ENCODE results near the gene PWWP2A.

The PWWP2A gene

DNA sequence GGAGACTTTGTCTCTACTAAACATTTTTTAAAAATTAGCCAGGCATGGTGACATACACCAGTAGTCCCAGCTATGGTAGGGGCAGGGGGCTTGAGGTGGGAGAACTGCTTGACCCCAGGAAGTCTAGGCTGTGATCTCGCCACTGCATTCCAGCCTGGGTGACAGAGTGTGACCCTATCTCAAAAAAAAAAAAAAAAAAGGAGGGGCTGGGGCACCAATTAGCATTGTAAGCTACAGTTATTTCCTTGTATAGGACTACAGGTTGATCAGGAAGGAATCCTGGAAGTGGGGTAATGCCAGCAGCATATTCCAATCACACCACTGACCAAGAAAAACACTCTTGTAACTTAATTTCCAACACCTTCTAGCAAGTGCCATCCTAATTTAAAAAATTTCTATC lies 32.1 kb downstream of the PWWP2A start:
- no peaks in the 10 kb centered on the region for H3K36me3 ChIP-seq (ENCODE audit: insufficient read depth)
- no peaks in the 10 kb centered on the region for H3K79me2 ChIP-seq (ENCODE audit: insufficient read depth, low read depth)
- H3K9ac ChIP-seq, result no peak overlapping the region
- no peak overlapping the region for H2AFZ ChIP-seq (ENCODE audit: low read depth)
- no peak overlapping the region for H3K4me3 ChIP-seq (IDR thresholded peaks at IDR 0.05; ENCODE audit: insufficient read depth, low read depth, low read length)
- no peaks in the 10 kb centered on the region for H4K20me1 ChIP-seq (ENCODE audit: insufficient read depth)
- no peaks in the 10 kb centered on the region for H3K4me1 ChIP-seq (ENCODE audit: low read depth, poor library complexity, severe bottlenecking)
- TF ChIP-seq CTCF (conservative IDR thresholded peaks at IDR 0.05; ENCODE audit: low read depth, low read length), result no peak
- H3K27me3 ChIP-seq (ENCODE audit: insufficient read depth, low read depth), result no peaks in the 10 kb centered on the region
- H3K27ac ChIP-seq, result no peak overlapping the region
- H3K4me2 ChIP-seq, result no peak overlapping the region

DNA sequence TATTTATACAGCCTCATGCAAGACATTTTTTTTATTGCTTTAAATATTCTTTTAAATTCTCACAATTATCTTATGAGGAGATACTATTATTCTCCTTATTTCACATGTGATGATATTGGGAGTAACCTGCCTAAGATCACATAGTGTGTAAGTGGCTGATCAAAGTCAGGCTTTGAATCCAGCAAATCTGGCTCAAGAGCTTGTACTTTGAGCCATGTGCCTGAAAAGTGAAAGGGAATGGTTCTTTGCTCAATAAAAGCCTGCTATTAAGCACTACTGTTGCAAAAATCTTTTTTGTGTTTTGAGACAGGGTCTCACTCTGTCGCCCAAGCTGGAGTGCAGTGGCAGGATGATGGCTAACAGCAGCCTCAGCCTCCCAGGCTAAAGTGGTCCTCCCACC lies 35.1 kb downstream of the PWWP2A start:
- no peak overlapping the region for H3K9ac ChIP-seq
- TF ChIP-seq CTCF (conservative IDR thresholded peaks at IDR 0.05; ENCODE audit: low read depth, low read length), result no peak

DNA sequence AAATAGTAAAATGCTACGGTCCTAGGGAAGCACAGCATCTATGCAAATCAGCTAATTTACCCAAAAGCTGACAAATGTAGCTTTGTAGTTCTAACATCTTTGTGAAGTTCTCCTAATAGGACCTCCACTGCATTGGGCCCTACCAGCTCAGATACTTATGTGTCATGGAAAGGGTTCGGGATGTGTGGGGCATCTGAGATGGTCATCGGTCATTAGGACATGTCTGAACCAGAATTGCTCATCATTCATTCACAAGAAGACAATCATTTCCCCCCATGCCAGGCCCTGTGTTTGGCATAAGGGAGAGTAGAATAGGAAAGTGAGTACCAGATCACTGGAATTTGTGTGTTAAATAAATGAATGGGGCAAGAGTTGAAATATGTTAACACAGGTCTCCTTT lies 35.7 kb downstream of the PWWP2A start:
- H3K4me1 ChIP-seq (ENCODE audit: low read depth, poor library complexity, severe bottlenecking), result no peaks in the 10 kb centered on the region
- H3K4me3 ChIP-seq (IDR thresholded peaks at IDR 0.05; ENCODE audit: insufficient read depth, low read depth, low read length), result no peak overlapping the region
- H3K36me3 ChIP-seq (ENCODE audit: insufficient read depth), result no peaks in the 10 kb centered on the region
- no peaks in the 10 kb centered on the region for H3K27me3 ChIP-seq (ENCODE audit: insufficient read depth, low read depth)
- H3K4me2 ChIP-seq, result no peak overlapping the region
- no peak overlapping the region for H3K27ac ChIP-seq
- no peak overlapping the region for H3K9ac ChIP-seq
- no peak overlapping the region for H2AFZ ChIP-seq (ENCODE audit: low read depth)
- H3K79me2 ChIP-seq (ENCODE audit: insufficient read depth, low read depth), result no peaks in the 10 kb centered on the region
- no peaks in the 10 kb centered on the region for H4K20me1 ChIP-seq (ENCODE audit: insufficient read depth)
- no peak for TF ChIP-seq CTCF (conservative IDR thresholded peaks at IDR 0.05; ENCODE audit: low read depth, low read length)

More for the DNA sequence above, 35.1 kb downstream of the PWWP2A start:
- H3K27me3 ChIP-seq (ENCODE audit: insufficient read depth, low read depth), result no peaks in the 10 kb centered on the region
- no peaks in the 10 kb centered on the region for H4K20me1 ChIP-seq (ENCODE audit: insufficient read depth)
- no peak overlapping the region for H3K4me2 ChIP-seq
- H3K27ac ChIP-seq, result no peak overlapping the region
- H3K79me2 ChIP-seq (ENCODE audit: insufficient read depth, low read depth), result no peaks in the 10 kb centered on the region
- H3K4me3 ChIP-seq (IDR thresholded peaks at IDR 0.05; ENCODE audit: insufficient read depth, low read depth, low read length), result no peak overlapping the region
- H2AFZ ChIP-seq (ENCODE audit: low read depth), result no peak overlapping the region
- H3K4me1 ChIP-seq (ENCODE audit: low read depth, poor library complexity, severe bottlenecking), result no peaks in the 10 kb centered on the region
- no peaks in the 10 kb centered on the region for H3K36me3 ChIP-seq (ENCODE audit: insufficient read depth)

DNA sequence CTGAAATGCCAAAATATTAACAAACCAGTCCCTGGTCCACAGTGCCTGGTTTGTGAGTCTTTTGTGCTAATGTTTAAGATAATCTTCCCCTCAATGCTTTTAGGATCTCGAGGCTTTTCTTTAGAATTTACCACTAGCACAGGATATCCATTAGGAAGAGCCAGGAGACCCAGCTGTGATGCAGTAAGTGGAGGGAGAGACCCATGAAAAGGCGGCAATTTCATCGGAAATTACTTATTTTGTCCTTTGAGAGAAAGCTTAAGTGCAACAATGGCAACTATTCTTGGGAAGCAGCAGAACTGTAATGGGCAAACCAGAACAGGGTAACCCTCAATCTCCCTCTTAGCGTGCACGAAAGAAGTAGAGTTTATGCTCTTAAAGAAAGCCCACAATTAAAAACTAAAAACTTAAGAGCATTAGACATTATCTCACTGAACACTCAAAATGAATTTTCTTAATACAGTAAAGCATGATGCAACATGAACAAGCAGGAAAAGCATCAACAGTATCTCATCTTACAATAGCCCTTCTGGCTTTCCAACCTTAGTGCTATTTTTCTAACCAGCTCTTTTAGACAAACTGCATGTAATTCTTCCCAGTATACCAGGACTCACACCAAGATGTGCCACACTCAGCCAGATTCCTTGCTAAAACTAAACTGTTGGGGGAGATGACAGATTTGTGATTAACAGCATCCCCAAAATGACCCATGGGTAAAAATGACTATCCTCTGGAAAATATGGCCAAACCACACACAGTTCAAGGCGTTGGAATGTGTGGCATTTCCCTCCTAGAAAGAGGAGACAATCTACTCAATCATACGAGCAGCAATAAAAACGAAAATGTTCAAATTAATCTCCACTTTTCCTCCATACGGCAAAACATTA lies 36.4 kb downstream of the PWWP2A start:
- no peaks in the 10 kb centered on the region for H3K4me1 ChIP-seq (ENCODE audit: low read depth, poor library complexity, severe bottlenecking)
- H3K36me3 ChIP-seq (ENCODE audit: insufficient read depth), result no peaks in the 10 kb centered on the region
- H3K79me2 ChIP-seq (ENCODE audit: insufficient read depth, low read depth), result no peaks in the 10 kb centered on the region
- no peak overlapping the region for H3K9ac ChIP-seq
- H3K4me2 ChIP-seq, result no peak overlapping the region
- TF ChIP-seq CTCF (conservative IDR thresholded peaks at IDR 0.05; ENCODE audit: low read depth, low read length), result no peak
- no peaks in the 10 kb centered on the region for H3K27me3 ChIP-seq (ENCODE audit: insufficient read depth, low read depth)
- H3K27ac ChIP-seq, result no peak overlapping the region
- no peak overlapping the region for H3K4me3 ChIP-seq (IDR thresholded peaks at IDR 0.05; ENCODE audit: insufficient read depth, low read depth, low read length)
- H4K20me1 ChIP-seq (ENCODE audit: insufficient read depth), result no peaks in the 10 kb centered on the region
- H2AFZ ChIP-seq (ENCODE audit: low read depth), result no peak overlapping the region
